Neural progenitor cell (in vitro differentiated cells): ENCODE data around the gene CD180. TPM values are rescaled to one million over a fixed set of nuclear protein-coding genes. Genes with fewer than 3 reads are reported as not detected.

Source experiments
- DNase-seq: peaks from one replicate; pipeline ENCODE4 v3.0.0-alpha.2; 2016; ENCODE audit warnings: low spot score
- H2AFZ ChIP-seq: fragments of 200-600 bp; sonication (generic); replicated peaks from 2 replicates; pipeline ENCODE4 v1.6.1; 2016; ENCODE audit warnings: antibody characterized with exemption
- H3F3A ChIP-seq: fragments of 200-600 bp; sonication (generic); 2 replicates; pipeline ENCODE4 v1.6.1; 2016; ENCODE audit warnings: antibody characterized with exemption, low read depth
- H3K27ac ChIP-seq: fragments of 200-600 bp; sonication (generic); 2 replicates; pipeline ENCODE4 v1.5.1; 2016; ENCODE audit warnings: mild to moderate bottlenecking
- H3K27me3 ChIP-seq: fragments of 200-600 bp; sonication (generic); 2 replicates; pipeline ENCODE4 v1.6.1; 2016; ENCODE audit warnings: mild to moderate bottlenecking, moderate library complexity
- H3K36me3 ChIP-seq: fragments of 200-600 bp; sonication (generic); 2 replicates; pipeline ENCODE4 v1.5.1; 2016
- H3K4me1 ChIP-seq: fragments of 200-600 bp; sonication (generic); 2 replicates; pipeline ENCODE4 v1.6.1; 2016; ENCODE audit warnings: mixed run types
- H3K4me2 ChIP-seq: fragments of 200-600 bp; sonication (generic); 2 replicates; pipeline ENCODE4 v1.6.1; 2016
- H3K4me3 ChIP-seq: fragments of 200-600 bp; sonication (generic); 2 replicates; pipeline ENCODE4 v1.5.1; 2016
- H3K79me2 ChIP-seq: fragments of 200-600 bp; sonication (generic); 2 replicates; pipeline ENCODE4 v1.6.1; 2016; ENCODE audit warnings: low read depth
- H3K9ac ChIP-seq: fragments of 200-600 bp; sonication (generic); 2 replicates; pipeline ENCODE4 v1.6.1; 2016
- H3K9me3 ChIP-seq: fragments of 200-600 bp; sonication (generic); 2 replicates; pipeline ENCODE4 v1.5.1; 2016; ENCODE audit warnings: low read depth
- H4K20me1 ChIP-seq: fragments of 200-600 bp; sonication (generic); 2 replicates; pipeline ENCODE4 v1.6.1; 2016; ENCODE audit warnings: low read depth
- H3K27ac Mint-ChIP-seq: 3 replicates; pipeline ENCODE4 v1.8.0; 2021; ENCODE audit warnings: mixed read lengths
- H3K27me3 Mint-ChIP-seq: 2 replicates; pipeline ENCODE4 v1.8.0; 2022; ENCODE audit warnings: low read depth, mild to moderate bottlenecking, inconsistent platforms, moderate library complexity, mixed read lengths; ENCODE audit not compliant: insufficient read depth
- H3K36me3 Mint-ChIP-seq: 3 replicates; pipeline ENCODE4 v1.8.0; 2021; ENCODE audit warnings: mixed read lengths
- H3K4me1 Mint-ChIP-seq: 3 replicates; pipeline ENCODE4 v1.8.0; 2021; ENCODE audit warnings: mixed read lengths
- H3K4me3 Mint-ChIP-seq: 3 replicates; pipeline ENCODE4 v1.8.0; 2021; ENCODE audit warnings: mild to moderate bottlenecking, moderate library complexity, mixed read lengths
- H3K9me3 Mint-ChIP-seq: 3 replicates; pipeline ENCODE4 v1.8.0; 2020; ENCODE audit warnings: mixed read lengths
- CTCF ChIP-seq: fragments of 200-600 bp; sonication (generic); IDR thresholded peaks from 2 replicates; pipeline ENCODE4 v1.5.1; 2017; ENCODE audit warnings: antibody characterized with exemption, mild to moderate bottlenecking
- EZH2 ChIP-seq: fragments of 200-600 bp; sonication (generic); IDR thresholded peaks from 2 replicates; pipeline ENCODE4 v1.6.1; 2017; ENCODE audit warnings: antibody characterized with exemption, mild to moderate bottlenecking, moderate library complexity
- EZH2phosphoT487 ChIP-seq: fragments of 200-600 bp; sonication (generic); IDR thresholded peaks from 2 replicates; pipeline ENCODE4 v1.6.1; 2017; ENCODE audit warnings: antibody characterized with exemption
- total RNA-seq: library from RNA; depleted of rRNA; stranded (reverse); fragments of >200 nt; gene quantifications from 2 replicates; pipeline ENCODE4 v1.2.3, GENCODE V29; 2015; ENCODE audit warnings: low replicate concordance

CD180 gene
- total RNA-seq, 1 donor from 2014 or later = not detected

- Mint-ChIP-seq H3K4me3 (no peak overlapping the region), H3K27ac (no peak overlapping the region), H3K4me1 (peaks cover 32% of the 10 kb centered on the region), H3K9me3 (peaks cover 3% of the 10 kb centered on the region), H3K36me3 (no peaks in the 10 kb centered on the region), H3K27me3 (peaks cover 2% of the 10 kb centered on the region)
- H3K4me1 ChIP-seq = no peaks in the 10 kb centered on the region
- no peak overlapping the region for H3K27ac ChIP-seq
- H3F3A ChIP-seq = no peaks in the 10 kb centered on the region
- no peaks in the 10 kb centered on the region for H3K36me3 ChIP-seq
- TF ChIP-seq EZH2phosphoT487 (no peak), CTCF (no peak), EZH2 (no peak)
- no peaks in the 10 kb centered on the region for H4K20me1 ChIP-seq
- H3K9ac ChIP-seq = no peak overlapping the region
- no peaks in the 10 kb centered on the region for H3K79me2 ChIP-seq
- no peak for DNase-seq
- H3K27me3 ChIP-seq = no peaks in the 10 kb centered on the region
- no peak overlapping the region for H3K4me3 ChIP-seq
- no peak overlapping the region for H3K4me2 ChIP-seq
- H2AFZ ChIP-seq = no peak overlapping the region
- H3K9me3 ChIP-seq = no peaks in the 10 kb centered on the region
These were observed 44.2 kb upstream of the CD180 start for GRCh38 chr5:67240846-67241245.

DNA sequence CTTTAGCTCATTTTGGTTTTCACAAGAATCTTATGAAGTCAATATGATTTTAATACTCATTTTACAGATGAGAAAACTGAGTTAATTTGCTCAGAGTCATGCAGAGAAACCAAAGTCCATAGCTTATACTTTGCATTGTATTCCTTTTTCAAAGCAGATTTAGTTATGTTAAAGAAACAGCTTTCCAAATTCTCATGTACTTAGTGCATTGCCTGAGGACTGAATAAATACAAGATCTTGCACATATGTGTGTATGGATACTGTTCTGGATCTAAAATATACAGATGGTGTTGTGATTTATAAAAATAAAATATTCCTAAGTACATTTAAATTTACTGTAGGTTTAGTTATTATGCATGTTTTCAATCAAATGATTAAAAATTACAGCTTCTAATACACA, 43.5 kb upstream of the CD180 start:
- no peaks in the 10 kb centered on the region for H3K9me3 ChIP-seq
- H3K79me2 ChIP-seq = no peaks in the 10 kb centered on the region
- Mint-ChIP-seq H3K27ac (no peak overlapping the region), H3K36me3 (no peaks in the 10 kb centered on the region), H3K4me1 (peaks cover 35% of the 10 kb centered on the region), H3K9me3 (peaks cover 3% of the 10 kb centered on the region), H3K4me3 (no peak overlapping the region), H3K27me3 (peaks cover 1% of the 10 kb centered on the region)
- no peak overlapping the region for H3K4me3 ChIP-seq
- no peaks in the 10 kb centered on the region for H3K27me3 ChIP-seq
- no peak overlapping the region for H2AFZ ChIP-seq
- no peak for DNase-seq
- H3F3A ChIP-seq = no peaks in the 10 kb centered on the region
- no peak overlapping the region for H3K4me2 ChIP-seq
- no peak overlapping the region for H3K9ac ChIP-seq
- H4K20me1 ChIP-seq = no peaks in the 10 kb centered on the region
- no peak overlapping the region for H3K27ac ChIP-seq
- no peaks in the 10 kb centered on the region for H3K36me3 ChIP-seq
- no peak for TF ChIP-seq EZH2
- no peak for TF ChIP-seq EZH2phosphoT487
- H3K4me1 ChIP-seq = no peaks in the 10 kb centered on the region

GRCh38 chr5:67238191-67238590, 41.6 kb upstream of the CD180 start:
- no peaks in the 10 kb centered on the region for H3K4me1 ChIP-seq
- no peak overlapping the region for H3K27ac ChIP-seq
- H3K79me2 ChIP-seq = no peaks in the 10 kb centered on the region
- H3K9ac ChIP-seq = no peak overlapping the region
- H4K20me1 ChIP-seq = no peaks in the 10 kb centered on the region
- no peak overlapping the region for H2AFZ ChIP-seq
- no peaks in the 10 kb centered on the region for H3F3A ChIP-seq
- no peak overlapping the region for H3K4me3 ChIP-seq
- Mint-ChIP-seq H3K36me3 (no peaks in the 10 kb centered on the region), H3K27me3 (no peaks in the 10 kb centered on the region), H3K4me3 (no peak overlapping the region), H3K9me3 (peaks cover 3% of the 10 kb centered on the region), H3K27ac (peak overlapping the region; percentile 83), H3K4me1 (peaks cover 42% of the 10 kb centered on the region)
- H3K9me3 ChIP-seq = no peaks in the 10 kb centered on the region
- no peak overlapping the region for H3K4me2 ChIP-seq
- H3K27me3 ChIP-seq = no peaks in the 10 kb centered on the region
- H3K36me3 ChIP-seq = no peaks in the 10 kb centered on the region
- DNase-seq = no peak
- no peak for TF ChIP-seq CTCF
- no peak for TF ChIP-seq EZH2
- TF ChIP-seq EZH2phosphoT487 = no peak

DNA sequence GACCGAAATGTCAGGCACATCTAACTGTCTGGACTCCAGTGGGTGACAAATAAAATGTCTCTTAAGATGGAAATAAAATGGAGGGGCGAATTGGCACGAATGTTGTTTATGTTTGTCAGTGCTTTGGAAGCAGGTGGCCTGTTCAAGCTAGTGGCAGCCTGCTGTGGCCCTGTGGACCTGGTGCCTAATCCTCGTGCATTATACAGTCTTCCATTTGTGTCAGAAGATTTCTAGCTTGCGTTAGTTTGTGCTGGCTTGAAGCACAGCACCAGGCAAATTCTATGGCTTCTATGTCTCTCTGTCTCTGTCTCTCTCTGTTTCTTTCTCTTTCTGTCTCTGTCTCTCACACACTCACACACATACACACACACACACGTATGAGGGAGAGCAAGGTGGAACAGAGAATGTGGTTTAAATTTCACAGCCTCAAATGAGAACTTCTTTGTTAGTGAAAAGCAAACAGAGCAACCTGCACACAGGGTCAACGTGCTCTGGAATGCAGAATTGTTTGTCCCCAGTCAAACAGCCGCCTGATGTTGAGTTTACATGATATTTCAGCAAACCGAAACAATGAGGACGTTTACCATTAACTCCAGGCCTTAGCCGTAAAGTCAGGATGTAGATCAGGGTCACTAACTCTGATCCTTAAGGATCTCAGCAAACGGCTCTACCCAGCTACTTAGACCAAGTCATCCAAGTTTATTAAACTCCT, 39.0 kb upstream of the CD180 start:
- no peaks in the 10 kb centered on the region for H3K27me3 Mint-ChIP-seq
- Histone ChIP-seq H3K4me3 (no peak overlapping the region), H4K20me1 (no peaks in the 10 kb centered on the region), H3K79me2 (no peaks in the 10 kb centered on the region), H3K27ac (no peak overlapping the region), H3F3A (no peaks in the 10 kb centered on the region), H3K27me3 (no peaks in the 10 kb centered on the region), H3K4me2 (no peak overlapping the region), H3K36me3 (no peaks in the 10 kb centered on the region), H3K4me1 (no peaks in the 10 kb centered on the region), H2AFZ (no peak overlapping the region), H3K9ac (no peak overlapping the region), H3K9me3 (no peaks in the 10 kb centered on the region)
- H3K4me3 Mint-ChIP-seq = no peak overlapping the region
- DNase-seq = no peak
- TF ChIP-seq EZH2 = no peak
- no peak for TF ChIP-seq CTCF
- TF ChIP-seq EZH2phosphoT487 = no peak
- H3K9me3 Mint-ChIP-seq = peaks cover 2% of the 10 kb centered on the region
- H3K36me3 Mint-ChIP-seq = no peaks in the 10 kb centered on the region
- H3K27ac Mint-ChIP-seq = no peak overlapping the region
- peaks cover 48% of the 10 kb centered on the region for H3K4me1 Mint-ChIP-seq
